Measurements from ENCODE around the gene PDE7B. TPM values are rescaled to one million over a fixed set of nuclear protein-coding genes. Genes with fewer than 3 reads are reported as not detected.

The PDE7B gene
- total and polyA plus RNA-seq, 10 donors = 0.54 to 4.6 (median 1.5) TPM

DNA sequence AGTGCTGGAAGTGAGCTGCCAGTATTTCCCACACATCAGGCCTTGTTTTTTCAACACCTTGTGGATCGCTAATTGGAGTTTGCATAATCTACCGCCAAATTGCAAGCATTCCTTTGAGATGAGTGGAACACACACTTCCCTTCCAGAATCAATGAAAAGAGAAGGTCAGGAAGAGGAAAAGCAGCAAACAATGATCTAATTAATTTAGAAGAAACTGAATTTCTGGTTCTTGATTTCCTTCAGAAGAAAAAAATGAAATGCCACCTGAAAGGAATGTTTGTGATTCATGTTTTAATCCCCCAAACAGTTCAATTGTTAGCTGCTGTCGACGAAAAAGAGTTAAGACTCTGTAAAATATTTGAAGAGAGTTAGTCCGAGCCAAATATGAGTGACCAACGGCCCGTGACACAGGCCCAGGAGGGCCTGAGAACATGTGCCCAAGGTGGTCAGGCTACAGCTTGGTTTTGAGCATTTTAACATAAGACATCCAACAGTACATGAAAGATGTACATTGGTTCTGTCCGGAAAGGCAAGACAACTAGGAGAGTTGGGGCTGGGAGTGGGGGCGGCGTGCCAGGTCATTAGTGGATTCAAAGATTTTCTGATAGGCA is 216.3 kb downstream of the PDE7B start:
- no peaks in the 10 kb centered on the region for H3K9me3 ChIP-seq
- no peaks in the 10 kb centered on the region for H3K27me3 ChIP-seq (replicated peaks in 1 of 7)
- H3K27ac ChIP-seq = no peak overlapping the region
- intact Hi-C loops (cut with DNase I; ENCODE audit: low total_unique reads) = no loop called here
- H3K4me1 ChIP-seq = no peaks in the 10 kb centered on the region
- no peaks in the 10 kb centered on the region for H3K36me3 ChIP-seq
- WGBS, 5 donors = 84 to 92% (median 89%) methylated on average over 10 of the region's 10 CpGs
- no peak for DNase-seq
- no peak overlapping the region for H3K4me3 ChIP-seq
- TF ChIP-seq, protein P1, sequence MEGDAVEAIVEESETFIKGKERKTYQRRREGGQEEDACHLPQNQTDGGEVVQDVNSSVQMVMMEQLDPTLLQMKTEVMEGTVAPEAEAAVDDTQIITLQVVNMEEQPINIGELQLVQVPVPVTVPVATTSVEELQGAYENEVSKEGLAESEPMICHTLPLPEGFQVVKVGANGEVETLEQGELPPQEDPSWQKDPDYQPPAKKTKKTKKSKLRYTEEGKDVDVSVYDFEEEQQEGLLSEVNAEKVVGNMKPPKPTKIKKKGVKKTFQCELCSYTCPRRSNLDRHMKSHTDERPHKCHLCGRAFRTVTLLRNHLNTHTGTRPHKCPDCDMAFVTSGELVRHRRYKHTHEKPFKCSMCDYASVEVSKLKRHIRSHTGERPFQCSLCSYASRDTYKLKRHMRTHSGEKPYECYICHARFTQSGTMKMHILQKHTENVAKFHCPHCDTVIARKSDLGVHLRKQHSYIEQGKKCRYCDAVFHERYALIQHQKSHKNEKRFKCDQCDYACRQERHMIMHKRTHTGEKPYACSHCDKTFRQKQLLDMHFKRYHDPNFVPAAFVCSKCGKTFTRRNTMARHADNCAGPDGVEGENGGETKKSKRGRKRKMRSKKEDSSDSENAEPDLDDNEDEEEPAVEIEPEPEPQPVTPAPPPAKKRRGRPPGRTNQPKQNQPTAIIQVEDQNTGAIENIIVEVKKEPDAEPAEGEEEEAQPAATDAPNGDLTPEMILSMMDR (IDR thresholded peaks at IDR 0.05 in 8 of 11, conservative IDR thresholded peaks at IDR 0.05 in 3 of 11) = no peak
- TF ChIP-seq POLR2AphosphoS5 (IDR thresholded peaks at IDR 0.05) (no peak), POLR2A (IDR thresholded peaks at IDR 0.05) (no peak)

DNA sequence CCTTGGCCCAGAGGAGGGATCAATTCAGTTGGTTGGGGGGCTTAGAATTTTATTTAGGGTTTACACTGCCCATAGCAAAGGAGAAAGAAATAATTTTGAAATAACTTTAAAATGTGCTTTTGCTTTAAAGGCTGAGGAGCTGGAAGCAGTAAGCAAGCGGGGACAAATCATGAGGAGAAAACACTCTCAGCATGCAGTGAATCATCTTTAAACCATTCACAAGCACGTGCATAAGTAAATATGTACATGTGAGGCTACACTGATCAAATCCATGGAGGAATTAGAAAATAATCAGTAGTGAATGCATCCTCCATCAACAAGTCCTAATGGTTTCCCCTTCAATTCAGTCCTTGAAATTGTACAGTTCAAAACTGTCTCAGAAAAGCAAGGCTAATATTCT is 217.6 kb downstream of the PDE7B start:
- TF ChIP-seq, protein P1 (IDR thresholded peaks at IDR 0.05 in 8 of 11, conservative IDR thresholded peaks at IDR 0.05 in 3 of 11) = no peak
- no peak for TF ChIP-seq POLR2AphosphoS5 (IDR thresholded peaks at IDR 0.05)
- TF ChIP-seq POLR2A (IDR thresholded peaks at IDR 0.05) = no peak
- Histone ChIP-seq H3K36me3 (no peaks in the 10 kb centered on the region), H3K4me1 (no peaks in the 10 kb centered on the region), H3K4me3 (no peak overlapping the region), H3K9me3 (no peaks in the 10 kb centered on the region), H3K27me3 (replicated peaks in 1 of 7) (no peaks in the 10 kb centered on the region), H3K27ac (no peak overlapping the region)
- DNase-seq = no peak
- 78 to 89% (median 82%) methylated on average over 2 of the region's 2 CpGs for WGBS, 5 donors
- intact Hi-C loops (cut with DNase I; ENCODE audit: low total_unique reads) = no loop called here

DNA sequence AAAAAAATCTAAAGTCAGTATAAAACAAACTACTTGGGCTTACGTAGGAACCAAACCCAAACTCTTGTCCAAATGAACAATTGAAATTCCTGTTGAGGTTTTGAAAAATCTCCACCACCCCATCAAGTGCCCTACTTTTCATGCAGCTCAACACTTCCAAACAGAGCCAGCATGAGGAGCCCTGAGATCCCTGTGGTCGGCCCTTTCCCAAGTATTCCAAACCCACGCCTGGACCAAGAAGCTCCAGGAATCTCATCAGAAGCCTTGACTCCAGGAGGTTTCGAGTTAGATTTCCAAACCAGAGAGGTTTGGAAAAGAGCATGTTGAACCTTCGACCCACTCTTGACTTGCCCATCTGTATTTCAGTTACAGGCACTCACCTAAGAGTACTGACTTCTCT is 219.3 kb downstream of the PDE7B start:
- WGBS, 5 donors = 93 to 96% (median 95%) methylated on average over 5 of the region's 5 CpGs
- H3K4me3 ChIP-seq = no peak overlapping the region
- H3K27ac ChIP-seq = no peak overlapping the region
- H3K9me3 ChIP-seq = no peaks in the 10 kb centered on the region
- no peak for TF ChIP-seq POLR2AphosphoS5 (IDR thresholded peaks at IDR 0.05)
- no peak for TF ChIP-seq POLR2A (IDR thresholded peaks at IDR 0.05)
- TF ChIP-seq, protein P1 (IDR thresholded peaks at IDR 0.05 in 8 of 11, conservative IDR thresholded peaks at IDR 0.05 in 3 of 11) = no peak
- H3K36me3 ChIP-seq = no peaks in the 10 kb centered on the region
- DNase-seq = no peak
- intact Hi-C loops (cut with DNase I; ENCODE audit: low total_unique reads) = no loop called here
- H3K4me1 ChIP-seq = no peaks in the 10 kb centered on the region
- no peaks in the 10 kb centered on the region for H3K27me3 ChIP-seq (replicated peaks in 1 of 7)

DNA sequence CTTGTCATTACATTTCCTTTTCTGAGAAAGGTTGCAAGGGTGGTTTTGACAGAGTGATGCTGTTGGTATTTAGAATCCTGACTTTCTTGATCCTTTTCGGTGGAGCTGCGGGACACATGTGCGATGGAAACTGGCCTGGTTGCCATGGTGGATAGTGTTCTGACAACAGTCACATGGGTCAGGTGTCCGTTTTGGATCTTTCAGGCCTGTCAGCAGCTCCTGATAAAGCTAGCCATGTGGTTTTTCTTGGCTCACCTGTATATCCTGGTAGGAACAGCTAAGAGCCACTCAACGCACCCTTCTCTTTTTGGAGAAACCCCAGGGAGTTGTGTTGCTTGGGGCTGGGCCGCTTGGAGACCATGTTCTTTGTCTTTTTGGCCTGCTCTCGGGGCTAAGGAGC is 221.2 kb downstream of the PDE7B start:
- H3K4me3 ChIP-seq = no peak overlapping the region
- no peaks in the 10 kb centered on the region for H3K9me3 ChIP-seq
- H3K27ac ChIP-seq = no peak overlapping the region
- no peaks in the 10 kb centered on the region for H3K4me1 ChIP-seq
- intact Hi-C loops (cut with DNase I; ENCODE audit: low total_unique reads) = no loop called here
- no peaks in the 10 kb centered on the region for H3K27me3 ChIP-seq (replicated peaks in 1 of 7)
- no peak for DNase-seq
- WGBS, 5 donors = 89 to 97% (median 95%) methylated on average over 7 of the region's 7 CpGs
- no peaks in the 10 kb centered on the region for H3K36me3 ChIP-seq
- TF ChIP-seq POLR2AphosphoS5 (IDR thresholded peaks at IDR 0.05) (no peak), POLR2A (IDR thresholded peaks at IDR 0.05) (no peak)
- TF ChIP-seq, protein P1 (IDR thresholded peaks at IDR 0.05 in 8 of 11, conservative IDR thresholded peaks at IDR 0.05 in 3 of 11) = no peak
